Measurements from ENCODE around the gene ALOX5AP.

ALOX5AP gene

DNA sequence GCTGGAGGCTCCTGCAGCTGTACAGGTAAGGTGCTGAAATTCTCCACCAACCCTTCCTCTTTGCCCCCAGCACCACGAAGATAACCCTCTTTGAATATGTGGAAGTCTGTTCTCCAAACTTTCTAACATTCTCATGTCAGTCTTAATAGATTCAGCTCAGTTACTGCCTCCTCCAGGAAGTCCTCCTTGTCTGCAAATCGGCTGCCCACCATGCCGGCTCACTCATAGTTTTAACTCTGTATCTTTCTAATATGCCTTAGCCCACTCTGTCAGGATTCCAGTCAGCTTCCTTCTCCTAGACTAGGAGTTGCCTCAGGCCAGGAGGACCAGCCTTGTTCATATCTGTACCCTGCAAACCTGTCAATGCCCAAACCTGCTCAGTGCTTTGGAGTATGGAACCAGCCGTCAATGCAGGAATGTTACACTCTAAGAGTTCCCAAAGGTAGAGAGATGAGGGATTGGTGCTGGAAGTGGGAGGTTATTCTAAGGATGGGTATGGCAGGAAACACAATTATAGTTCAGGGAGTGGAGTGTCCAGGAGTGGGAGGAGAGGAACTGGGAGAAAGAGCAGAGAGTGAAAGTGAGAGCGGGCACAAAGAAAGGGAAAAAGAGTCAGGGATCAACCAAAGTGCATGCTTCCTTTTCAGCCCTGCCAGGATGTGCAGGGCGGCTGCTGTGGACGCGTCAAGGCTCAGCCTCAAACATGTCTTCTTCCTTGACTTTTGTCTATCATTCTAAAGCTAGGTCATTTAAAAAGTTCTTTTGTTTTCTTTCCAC is 38.0 kb upstream of the ALOX5AP start:
- peak overlapping the region; percentile 67 to 92 (median 79); a peak in 21 of 22 replicates for H3K4me2 ChIP-seq
- peak overlapping the region in 6 of 11 experiments; percentile 45 to 69 (median 64); a peak in 11 of 22 replicates for H3K9ac ChIP-seq
- peak overlapping the region in 9 of 11 experiments; percentile 55 to 85 (median 75); a peak in 17 of 22 replicates for H3K27ac ChIP-seq
- H3K4me1 ChIP-seq, result peaks cover 18 to 97% (median 68%) of the 10 kb centered on the region in 10 experiments
- no peaks in the 10 kb centered on the region for H4K20me1 ChIP-seq
- TF ChIP-seq Cebpa-rat (IDR thresholded peaks at IDR 0.05), result no peak
- H3K27me3 ChIP-seq, result no peaks in the 10 kb centered on the region
- no peaks in the 10 kb centered on the region for H3K36me3 ChIP-seq
- H3K4me3 ChIP-seq, result peak overlapping the region in 6 of 10 experiments; percentile 0 to 55 (median 34); a peak in 8 of 20 replicates
- H3K9me3 ChIP-seq (replicated peaks in 1 of 11), result no peaks in the 10 kb centered on the region

DNA sequence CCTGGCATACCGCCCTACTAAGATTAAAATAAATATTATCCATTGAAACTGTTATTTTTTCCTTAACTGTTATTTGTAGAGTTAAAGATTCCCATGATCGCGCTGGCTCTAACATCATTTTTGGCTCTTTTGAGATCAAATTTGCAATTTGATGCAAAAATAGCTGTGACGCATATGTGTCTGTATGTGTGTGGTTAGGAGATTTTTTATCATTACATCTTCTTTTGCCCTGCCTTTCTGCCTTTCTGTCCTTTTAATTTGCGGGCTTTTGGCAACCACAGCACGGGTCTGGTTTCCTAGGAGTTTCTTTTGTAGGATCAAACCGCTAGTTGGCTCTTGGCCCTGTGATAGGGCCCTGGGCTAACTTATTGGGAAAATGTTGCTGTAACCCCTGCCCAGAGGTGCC is 37.3 kb upstream of the ALOX5AP start:
- H3K27ac ChIP-seq, result peak overlapping the region in 8 of 11 experiments; percentile 22 to 85 (median 74); a peak in 12 of 22 replicates
- H3K4me2 ChIP-seq, result peak overlapping the region in 9 of 11 experiments; percentile 67 to 92 (median 83); a peak in 16 of 22 replicates
- H3K27me3 ChIP-seq, result no peaks in the 10 kb centered on the region
- no peaks in the 10 kb centered on the region for H3K9me3 ChIP-seq (replicated peaks in 1 of 11)
- peak overlapping the region in 1 of 10 experiments; percentile 55; a peak in 1 of 20 replicates for H3K4me3 ChIP-seq
- H3K9ac ChIP-seq, result peak overlapping the region in 4 of 11 experiments; percentile 0 to 69 (median 63); a peak in 3 of 22 replicates
- no peak for TF ChIP-seq Cebpa-rat (IDR thresholded peaks at IDR 0.05)
- peaks cover 18 to 97% (median 68%) of the 10 kb centered on the region in 10 experiments for H3K4me1 ChIP-seq
- no peaks in the 10 kb centered on the region for H4K20me1 ChIP-seq
- no peaks in the 10 kb centered on the region for H3K36me3 ChIP-seq

DNA sequence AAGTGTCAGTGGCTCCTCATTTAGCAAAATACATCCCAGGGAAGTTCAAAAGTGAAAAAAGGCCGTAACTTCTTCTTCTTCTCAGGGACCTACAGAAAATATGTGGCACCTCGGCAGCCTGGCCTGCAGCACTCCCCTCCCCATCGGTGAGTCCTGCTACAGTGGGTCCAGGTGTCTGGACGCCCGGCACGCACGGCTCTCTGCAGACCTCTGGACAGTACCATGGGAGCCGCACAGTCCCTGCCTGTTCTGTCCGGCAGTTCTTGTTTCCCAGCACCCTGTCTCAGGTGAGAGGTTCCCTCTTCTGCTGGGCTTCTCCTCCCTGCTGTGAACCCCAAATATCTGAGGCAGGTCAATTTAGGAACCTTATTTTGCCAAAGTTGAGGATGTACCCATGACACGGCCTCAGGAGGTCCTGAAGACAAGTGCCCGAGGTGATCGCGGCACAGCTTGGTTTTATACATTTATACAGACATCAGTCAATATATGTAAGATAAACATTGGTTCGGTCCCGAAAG is 36.8 kb upstream of the ALOX5AP start:
- Histone ChIP-seq H3K27me3 (no peaks in the 10 kb centered on the region), H3K4me2 (peak overlapping the region in 7 of 11 experiments; percentile 67 to 92 (median 83); a peak in 14 of 22 replicates), H3K4me1 (peaks cover 18 to 97% (median 66%) of the 10 kb centered on the region in 10 experiments), H3K9me3 (replicated peaks in 1 of 11) (no peaks in the 10 kb centered on the region), H3K4me3 (no peak overlapping the region), H3K9ac (peak overlapping the region in 4 of 11 experiments; percentile 0 to 69 (median 63); a peak in 2 of 22 replicates), H3K27ac (peak overlapping the region in 7 of 11 experiments; percentile 22 to 85 (median 74); a peak in 9 of 22 replicates), H3K36me3 (no peaks in the 10 kb centered on the region), H4K20me1 (no peaks in the 10 kb centered on the region)
- no peak for TF ChIP-seq Cebpa-rat (IDR thresholded peaks at IDR 0.05)

DNA sequence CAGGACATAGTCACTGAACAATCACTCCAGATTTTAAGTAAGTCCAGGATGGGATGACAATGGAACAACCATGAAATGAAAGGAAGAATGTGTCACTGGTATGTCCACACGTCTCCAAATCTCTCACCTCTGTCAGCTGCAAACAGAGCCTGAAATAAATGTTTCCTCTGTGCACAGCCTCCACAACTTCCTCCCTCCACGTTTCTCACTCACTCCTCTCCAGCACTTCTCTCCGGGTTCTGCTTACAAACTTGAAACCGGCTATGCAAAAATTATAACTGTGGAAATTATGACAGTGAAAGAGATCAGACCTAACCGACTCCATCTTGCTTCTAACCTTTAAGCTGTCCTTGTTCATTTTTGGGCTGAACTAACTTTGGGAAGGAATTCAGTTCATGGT is 35.0 kb upstream of the ALOX5AP start:
- no peaks in the 10 kb centered on the region for H4K20me1 ChIP-seq
- no peaks in the 10 kb centered on the region for H3K27me3 ChIP-seq
- no peak for TF ChIP-seq Cebpa-rat (IDR thresholded peaks at IDR 0.05)
- H3K9ac ChIP-seq, result peak overlapping the region in 1 of 11 experiments; percentile 1; a peak in 1 of 22 replicates
- H3K4me3 ChIP-seq, result no peak overlapping the region
- H3K4me2 ChIP-seq, result peak overlapping the region in 8 of 11 experiments; percentile 21 to 92 (median 72); a peak in 15 of 22 replicates
- H3K36me3 ChIP-seq, result no peaks in the 10 kb centered on the region
- no peak overlapping the region; a peak in 2 of 22 replicates for H3K27ac ChIP-seq
- no peaks in the 10 kb centered on the region for H3K9me3 ChIP-seq (replicated peaks in 1 of 11)
- peaks cover 31 to 95% (median 69%) of the 10 kb centered on the region in 10 experiments for H3K4me1 ChIP-seq

DNA sequence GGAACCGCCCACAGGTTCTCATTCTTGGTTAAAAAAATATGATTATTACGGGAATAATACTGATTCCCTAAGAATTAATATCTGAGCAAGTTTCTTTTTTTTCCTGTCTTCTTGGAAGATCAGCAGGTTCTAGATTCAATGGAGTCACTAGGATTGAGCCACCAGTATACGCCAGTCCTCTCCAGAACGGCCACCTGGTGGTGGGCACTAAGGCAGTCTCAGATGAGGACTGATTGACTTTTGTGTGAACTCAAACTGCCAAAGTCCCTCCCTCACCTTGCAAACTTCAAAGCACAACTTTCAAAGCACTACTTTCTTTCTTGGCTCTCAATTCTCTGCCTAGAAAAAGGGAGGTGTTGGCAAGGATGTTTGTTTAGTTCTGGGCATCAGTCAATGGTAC is 33.3 kb upstream of the ALOX5AP start:
- Histone ChIP-seq H3K27me3 (no peaks in the 10 kb centered on the region), H3K4me3 (no peak overlapping the region), H3K4me1 (peaks cover 15 to 79% (median 52%) of the 10 kb centered on the region in 10 experiments), H4K20me1 (no peaks in the 10 kb centered on the region), H3K36me3 (no peaks in the 10 kb centered on the region), H3K9ac (no peak overlapping the region), H3K9me3 (replicated peaks in 1 of 11) (no peaks in the 10 kb centered on the region; a peak in 1 of 22 replicates), H3K4me2 (peak overlapping the region in 4 of 11 experiments; percentile 16 to 35 (median 28); a peak in 6 of 22 replicates), H3K27ac (no peak overlapping the region)
- TF ChIP-seq Cebpa-rat (IDR thresholded peaks at IDR 0.05), result no peak

DNA sequence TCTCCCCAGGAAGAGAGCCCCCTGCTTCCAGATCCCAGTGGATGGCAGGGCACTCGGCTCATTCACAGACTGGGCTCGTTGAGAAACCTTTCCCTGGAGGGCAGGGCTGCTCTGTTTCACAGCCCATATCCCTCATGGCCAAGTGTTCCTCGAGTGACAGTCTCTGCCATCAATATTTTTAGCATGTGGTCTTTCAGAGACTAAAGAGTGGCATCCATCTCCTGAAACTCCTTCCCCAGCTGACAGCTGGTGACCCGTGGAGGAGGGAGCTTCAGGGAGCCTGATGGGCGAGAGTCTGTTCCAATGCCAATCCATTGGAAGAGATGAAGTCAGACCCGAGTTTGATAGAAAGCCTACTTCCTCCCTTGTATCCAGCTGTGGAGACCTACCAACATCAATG is 30.7 kb upstream of the ALOX5AP start:
- no peaks in the 10 kb centered on the region for H4K20me1 ChIP-seq
- H3K36me3 ChIP-seq, result no peaks in the 10 kb centered on the region
- H3K4me3 ChIP-seq, result no peak overlapping the region
- H3K27ac ChIP-seq, result peak overlapping the region in 9 of 11 experiments; percentile 5 to 59 (median 48); a peak in 12 of 22 replicates
- no peak overlapping the region; a peak in 2 of 22 replicates for H3K9ac ChIP-seq
- H3K27me3 ChIP-seq, result no peaks in the 10 kb centered on the region
- no peak for TF ChIP-seq Cebpa-rat (IDR thresholded peaks at IDR 0.05)
- H3K4me1 ChIP-seq, result peaks cover 13 to 74% (median 31%) of the 10 kb centered on the region in 10 experiments
- peak overlapping the region; percentile 32 to 70 (median 56) for H3K4me2 ChIP-seq
- peaks cover 0 to 7% (median 0%) of the 10 kb centered on the region in 11 experiments; a peak in 3 of 22 replicates for H3K9me3 ChIP-seq (replicated peaks in 1 of 11)

DNA sequence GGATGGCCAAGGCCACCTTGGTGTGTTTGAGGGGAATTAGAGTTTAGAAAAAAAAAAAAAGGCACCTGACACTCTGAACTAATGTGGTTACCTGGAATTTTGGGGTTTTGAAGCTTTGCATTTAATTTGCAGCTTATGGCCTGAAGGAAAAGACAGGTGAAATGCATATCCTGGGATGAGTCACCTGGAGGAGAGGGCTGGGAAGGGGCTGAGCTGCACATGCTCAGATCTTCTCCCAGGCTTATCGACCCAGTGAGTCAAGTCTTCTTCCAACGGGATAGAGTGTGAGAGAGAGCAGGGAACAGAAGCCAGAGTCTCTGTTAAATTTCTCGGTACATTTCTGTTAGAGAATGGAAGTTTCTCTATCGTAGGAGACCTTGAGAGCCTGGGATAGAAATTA is 29.7 kb upstream of the ALOX5AP start:
- no peak overlapping the region for H3K4me2 ChIP-seq
- H3K4me1 ChIP-seq, result peaks cover 13 to 74% (median 26%) of the 10 kb centered on the region in 10 experiments
- H3K4me3 ChIP-seq, result no peak overlapping the region

DNA sequence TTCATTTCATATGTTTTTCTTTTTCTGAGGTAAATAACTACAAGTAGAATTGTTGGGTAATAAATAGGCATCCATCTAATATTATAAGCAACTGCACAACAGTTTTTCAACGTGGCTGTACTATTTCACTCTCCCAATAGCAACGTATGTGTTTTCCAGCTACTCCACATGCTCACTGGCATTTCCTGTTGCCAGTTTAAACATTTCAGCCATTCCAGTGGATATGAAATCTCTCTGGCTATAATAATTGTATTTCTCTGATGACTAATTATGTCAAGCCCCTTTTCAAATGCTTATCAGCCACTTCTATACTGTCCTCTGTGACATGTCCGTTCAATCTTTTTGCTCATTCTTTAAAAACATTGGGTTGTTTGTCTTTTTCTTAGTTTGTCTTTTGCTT is 26.8 kb upstream of the ALOX5AP start:
- Histone ChIP-seq H3K27me3 (no peaks in the 10 kb centered on the region), H3K36me3 (no peaks in the 10 kb centered on the region), H3K27ac (peak overlapping the region in 7 of 11 experiments; percentile 5 to 100 (median 39); a peak in 3 of 22 replicates), H4K20me1 (no peaks in the 10 kb centered on the region), H3K9ac (no peak overlapping the region), H3K9me3 (replicated peaks in 1 of 11) (peaks cover 0 to 8% (median 0%) of the 10 kb centered on the region in 11 experiments; a peak in 3 of 22 replicates), H3K4me2 (peak overlapping the region in 2 of 11 experiments; percentile 17 to 92; a peak in 2 of 22 replicates), H3K4me3 (no peak overlapping the region), H3K4me1 (peaks cover 24 to 77% (median 49%) of the 10 kb centered on the region in 10 experiments)
- TF ChIP-seq Cebpa-rat (IDR thresholded peaks at IDR 0.05), result no peak

More for the DNA sequence above, 29.7 kb upstream of the ALOX5AP start:
- no peaks in the 10 kb centered on the region for H3K27me3 ChIP-seq
- no peak for TF ChIP-seq Cebpa-rat (IDR thresholded peaks at IDR 0.05)
- H3K9ac ChIP-seq, result no peak overlapping the region
- no peak overlapping the region for H3K27ac ChIP-seq
- H3K9me3 ChIP-seq (replicated peaks in 1 of 11), result peaks cover 0 to 8% (median 0%) of the 10 kb centered on the region in 11 experiments; a peak in 3 of 22 replicates
- no peaks in the 10 kb centered on the region for H3K36me3 ChIP-seq
- H4K20me1 ChIP-seq, result no peaks in the 10 kb centered on the region

DNA sequence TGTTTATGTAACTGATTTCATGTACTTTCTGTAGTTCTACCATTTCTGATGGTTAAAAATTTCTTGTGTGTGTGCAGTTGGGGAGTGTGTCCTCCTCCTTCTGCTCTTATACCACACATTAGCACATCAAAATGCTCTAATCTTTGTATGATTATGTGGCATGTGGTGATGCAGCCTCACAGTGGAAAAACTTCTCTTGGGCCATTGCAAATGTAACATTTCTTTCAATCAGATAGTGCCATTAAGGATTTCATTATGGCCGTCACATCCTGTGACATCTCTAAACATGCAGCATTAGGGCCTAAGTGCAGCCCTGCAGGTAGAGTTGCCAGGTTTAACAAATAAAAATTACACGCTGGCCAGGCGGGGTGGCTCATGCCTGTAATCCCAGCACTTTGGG is 24.9 kb upstream of the ALOX5AP start:
- no peak overlapping the region for H3K9ac ChIP-seq
- no peak for TF ChIP-seq Cebpa-rat (IDR thresholded peaks at IDR 0.05)
- H3K27ac ChIP-seq, result peak overlapping the region in 8 of 11 experiments; percentile 5 to 100 (median 96); a peak in 12 of 22 replicates
- H3K4me2 ChIP-seq, result peak overlapping the region in 7 of 11 experiments; percentile 23 to 92 (median 77); a peak in 10 of 22 replicates
- no peak overlapping the region for H3K4me3 ChIP-seq
- peaks cover 21 to 79% (median 55%) of the 10 kb centered on the region in 10 experiments for H3K4me1 ChIP-seq
- peaks cover 0 to 8% (median 0%) of the 10 kb centered on the region in 11 experiments; a peak in 3 of 22 replicates for H3K9me3 ChIP-seq (replicated peaks in 1 of 11)
- no peaks in the 10 kb centered on the region for H4K20me1 ChIP-seq
- H3K36me3 ChIP-seq, result no peaks in the 10 kb centered on the region
- no peaks in the 10 kb centered on the region for H3K27me3 ChIP-seq
